Panc1 (cell line): ENCODE measurements around the gene EEF2K. TPM values are rescaled to one million over a fixed set of nuclear protein-coding genes. Genes with fewer than 3 reads are reported as not detected.

ENCODE experiments used
- ATAC-seq: fragments of 200-7000 bp; cut with Tn5 transposase; 2 replicates; pipeline ENCODE4 v1.9.1; 2020; ENCODE audit warnings: mild to moderate bottlenecking, moderate library complexity
- BruUV-seq: library from RNA; stranded (reverse); fragments of 400-500 nt; replicated peaks from 2 replicates; lab custom pipeline; 2021; lab: Mats Ljungman, UMichigan
- CTCF ChIA-PET: fragments of 300-600 bp; sonication (Branson Sonifier 250); formaldehyde crosslinking; loops from one replicate; lab custom pipeline; 2022; ENCODE audit warnings: antibody characterized with exemption; lab: Charles Lee
- POLR2A ChIA-PET: fragments of 300-600 bp; sonication (Branson Sonifier 250); formaldehyde crosslinking; loops from one replicate; lab custom pipeline; 2022; ENCODE audit warnings: antibody characterized with exemption; lab: Charles Lee
- DNase-seq: peaks from one replicate; pipeline ENCODE4 v3.0.0-alpha.2; 2010; ENCODE audit warnings: low read depth, low spot score
- H3K27ac ChIP-seq: 2 replicates; pipeline ENCODE4 v1.5.1; 2011; ENCODE audit warnings: mild to moderate bottlenecking, low read length, inconsistent platforms
- H3K27me3 ChIP-seq: fragments of 200-500 bp; sonication (Bioruptor generic); 2 replicates; pipeline ENCODE4 v1.6.0; 2014; ENCODE audit warnings: low read length, inconsistent platforms; ENCODE audit not compliant: control insufficient read depth, insufficient read depth
- H3K36me3 ChIP-seq: fragments of 200-500 bp; sonication (Bioruptor generic); 2 replicates; pipeline ENCODE4 v1.5.1; 2014; ENCODE audit warnings: inconsistent platforms, mild to moderate bottlenecking, low read length, moderate library complexity; ENCODE audit not compliant: control insufficient read depth, insufficient read depth
- H3K4me1 ChIP-seq: 2 replicates; pipeline ENCODE4 v1.5.1; 2011; ENCODE audit warnings: inconsistent platforms, mild to moderate bottlenecking, low read length, moderate library complexity; ENCODE audit not compliant: control insufficient read depth, insufficient read depth
- H3K4me3 ChIP-seq, 2 experiments: 2 replicates each; pipeline ENCODE4 v1.5.1; 2011 to 2012; ENCODE audit warnings: low read depth in 2 of 2, low read length in 2 of 2, mild to moderate bottlenecking in 2 of 2, inconsistent platforms in 1 of 2, moderate library complexity in 1 of 2
- H3K9me3 ChIP-seq: fragments of 200-500 bp; sonication (Bioruptor generic); 2 replicates; pipeline ENCODE4 v1.5.1; 2014; ENCODE audit warnings: low read depth, mild to moderate bottlenecking, inconsistent platforms, low read length, moderate library complexity; ENCODE audit not compliant: control insufficient read depth, insufficient read depth
- SIN3A ChIP-seq: IDR thresholded peaks from 2 replicates; pipeline ENCODE4 v1.6.1; 2012; ENCODE audit warnings: low read depth, mild to moderate bottlenecking, low read length, moderate library complexity, borderline replicate concordance; ENCODE audit not compliant: insufficient read depth
- TCF7L2 ChIP-seq: IDR thresholded peaks from 2 replicates; pipeline ENCODE4 v1.6.1; 2011; ENCODE audit warnings: mild to moderate bottlenecking, low read depth, low read length, inconsistent platforms
- in situ Hi-C: cut with HindIII; loops from 2 replicates; pipeline ENCODE4 v1.10.0; 2016; ENCODE audit warnings: low sequenced_read_pairs, low pct_unique_long_range_greater_than_20kb
- intact Hi-C: fragments of 100-400 bp; cut with micrococcal nuclease; formaldehyde crosslinking; loops from one replicate; pipeline ENCODE4 v1.10.0; 2022; ENCODE audit not compliant: unreplicated experiment
- total RNA-seq: library from RNA; stranded (reverse); gene quantifications from one replicate; pipeline ENCODE4 v1.2.1, GENCODE V29; 2021; ENCODE audit not compliant: unreplicated experiment
- TF ChIP-seq, protein P1 (sequence below): fragments of 450-650 bp; IDR thresholded peaks from 2 replicates; pipeline ENCODE4 v1.5.1; 2017; ENCODE audit warnings: mild to moderate bottlenecking
- TF ChIP-seq, protein P2 (sequence below), 2 experiments: IDR thresholded peaks; 2 replicates each; pipeline ENCODE4 v1.6.1; 2011 to 2012; ENCODE audit warnings: low read depth in 2 of 2, control low read depth in 1 of 2, low read length in 1 of 2, mild to moderate bottlenecking in 1 of 2, moderate library complexity in 1 of 2; ENCODE audit not compliant: insufficient read depth in 1 of 2

Gene EEF2K
- total RNA-seq, 1 experiment from 2014 or later, result 15.0 TPM

DNA sequence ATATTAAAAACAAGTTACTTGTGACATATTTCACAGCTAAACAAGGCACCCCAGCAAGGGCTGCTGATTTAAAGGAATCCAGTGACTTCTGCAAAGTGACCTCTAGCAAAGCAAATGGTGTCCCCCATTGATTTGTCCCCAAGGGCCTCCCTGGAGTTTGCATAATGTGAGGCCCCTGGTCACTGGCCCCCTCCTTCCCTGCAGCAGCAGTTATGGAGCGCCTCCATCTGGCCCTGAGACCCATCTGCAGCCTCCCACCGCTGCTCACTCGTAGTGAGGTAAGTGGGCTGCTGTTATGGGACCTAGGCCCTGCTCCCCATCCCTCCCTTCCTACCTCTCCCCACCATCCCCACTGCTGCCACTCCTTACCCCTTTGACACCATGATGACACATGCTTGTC, 19.6 kb upstream of the EEF2K start:
- Histone ChIP-seq H3K27me3 (0 out of 2 replicates have a peak, but pooled peaks cover 2% of the 10 kb centered on the region), H3K4me3 (no peak overlapping the region), H3K27ac (no peak overlapping the region), H3K9me3 (no peaks in the 10 kb centered on the region), H3K4me1 (peaks cover 13% of the 10 kb centered on the region), H3K36me3 (no peaks in the 10 kb centered on the region)
- ChIA-PET POLR2A (interaction anchor here (0.6 kb wide), 1 partner anchor 234 kb away, joined by 3 read pairs; no protein-coding TSS in a partner anchor), CTCF (interaction anchor here (0.6 to 1.2 kb wide), 2 partner anchors 178 to 185 kb away, joined by 3 read pairs; no protein-coding TSS in a partner anchor)
- BruUV-seq, result no TSS peak
- intact Hi-C loops, result loop anchor here (5.0 kb wide), 1 partner anchor 89 kb away; no protein-coding TSS in a partner anchor
- in situ Hi-C loops, result loop anchor here (25.0 kb wide), 1 partner anchor 99 kb away; the partner anchor contains the start of gene VWA3A
- no peak for DNase-seq
- ATAC-seq, result no peak
- TF ChIP-seq, protein P1, sequence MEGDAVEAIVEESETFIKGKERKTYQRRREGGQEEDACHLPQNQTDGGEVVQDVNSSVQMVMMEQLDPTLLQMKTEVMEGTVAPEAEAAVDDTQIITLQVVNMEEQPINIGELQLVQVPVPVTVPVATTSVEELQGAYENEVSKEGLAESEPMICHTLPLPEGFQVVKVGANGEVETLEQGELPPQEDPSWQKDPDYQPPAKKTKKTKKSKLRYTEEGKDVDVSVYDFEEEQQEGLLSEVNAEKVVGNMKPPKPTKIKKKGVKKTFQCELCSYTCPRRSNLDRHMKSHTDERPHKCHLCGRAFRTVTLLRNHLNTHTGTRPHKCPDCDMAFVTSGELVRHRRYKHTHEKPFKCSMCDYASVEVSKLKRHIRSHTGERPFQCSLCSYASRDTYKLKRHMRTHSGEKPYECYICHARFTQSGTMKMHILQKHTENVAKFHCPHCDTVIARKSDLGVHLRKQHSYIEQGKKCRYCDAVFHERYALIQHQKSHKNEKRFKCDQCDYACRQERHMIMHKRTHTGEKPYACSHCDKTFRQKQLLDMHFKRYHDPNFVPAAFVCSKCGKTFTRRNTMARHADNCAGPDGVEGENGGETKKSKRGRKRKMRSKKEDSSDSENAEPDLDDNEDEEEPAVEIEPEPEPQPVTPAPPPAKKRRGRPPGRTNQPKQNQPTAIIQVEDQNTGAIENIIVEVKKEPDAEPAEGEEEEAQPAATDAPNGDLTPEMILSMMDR, result peak; percentile 73
- TF ChIP-seq, protein P2, sequence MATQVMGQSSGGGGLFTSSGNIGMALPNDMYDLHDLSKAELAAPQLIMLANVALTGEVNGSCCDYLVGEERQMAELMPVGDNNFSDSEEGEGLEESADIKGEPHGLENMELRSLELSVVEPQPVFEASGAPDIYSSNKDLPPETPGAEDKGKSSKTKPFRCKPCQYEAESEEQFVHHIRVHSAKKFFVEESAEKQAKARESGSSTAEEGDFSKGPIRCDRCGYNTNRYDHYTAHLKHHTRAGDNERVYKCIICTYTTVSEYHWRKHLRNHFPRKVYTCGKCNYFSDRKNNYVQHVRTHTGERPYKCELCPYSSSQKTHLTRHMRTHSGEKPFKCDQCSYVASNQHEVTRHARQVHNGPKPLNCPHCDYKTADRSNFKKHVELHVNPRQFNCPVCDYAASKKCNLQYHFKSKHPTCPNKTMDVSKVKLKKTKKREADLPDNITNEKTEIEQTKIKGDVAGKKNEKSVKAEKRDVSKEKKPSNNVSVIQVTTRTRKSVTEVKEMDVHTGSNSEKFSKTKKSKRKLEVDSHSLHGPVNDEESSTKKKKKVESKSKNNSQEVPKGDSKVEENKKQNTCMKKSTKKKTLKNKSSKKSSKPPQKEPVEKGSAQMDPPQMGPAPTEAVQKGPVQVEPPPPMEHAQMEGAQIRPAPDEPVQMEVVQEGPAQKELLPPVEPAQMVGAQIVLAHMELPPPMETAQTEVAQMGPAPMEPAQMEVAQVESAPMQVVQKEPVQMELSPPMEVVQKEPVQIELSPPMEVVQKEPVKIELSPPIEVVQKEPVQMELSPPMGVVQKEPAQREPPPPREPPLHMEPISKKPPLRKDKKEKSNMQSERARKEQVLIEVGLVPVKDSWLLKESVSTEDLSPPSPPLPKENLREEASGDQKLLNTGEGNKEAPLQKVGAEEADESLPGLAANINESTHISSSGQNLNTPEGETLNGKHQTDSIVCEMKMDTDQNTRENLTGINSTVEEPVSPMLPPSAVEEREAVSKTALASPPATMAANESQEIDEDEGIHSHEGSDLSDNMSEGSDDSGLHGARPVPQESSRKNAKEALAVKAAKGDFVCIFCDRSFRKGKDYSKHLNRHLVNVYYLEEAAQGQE (IDR thresholded peaks at IDR 0.05; ENCODE audit: insufficient read depth in 1 of 2, low read depth in 2 of 2, low read length in 1 of 2), result no peak

DNA sequence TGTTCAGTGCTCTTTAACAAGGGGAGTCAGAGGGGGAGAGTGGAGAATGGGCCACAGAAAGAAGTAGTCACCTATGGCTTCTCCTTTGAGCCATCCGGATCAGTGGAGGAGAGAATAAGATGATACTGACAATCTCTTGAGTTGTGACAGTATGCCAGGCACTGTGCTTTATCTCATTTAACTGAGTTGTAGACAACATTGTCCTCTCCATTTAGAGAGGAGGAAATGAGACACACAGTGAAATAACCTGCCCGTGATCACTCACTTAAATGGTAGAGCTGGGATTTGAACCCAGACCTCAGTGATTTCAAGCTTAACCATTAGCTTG, 17.8 kb upstream of the EEF2K start:
- H3K27ac ChIP-seq, result no peak overlapping the region
- intact Hi-C loops (loop anchor here (2.0 to 5.0 kb wide), 2 partner anchors 91 to 187 kb away; partner anchors contain the start of gene PDZD9), in situ Hi-C loops (loop anchor here (25.0 kb wide), 1 partner anchor 101 kb away; the partner anchor contains the start of gene VWA3A)
- H3K36me3 ChIP-seq, result no peaks in the 10 kb centered on the region
- no peak for DNase-seq
- no peak overlapping the region for H3K4me3 ChIP-seq
- POLR2A ChIA-PET, result interaction anchor here (0.8 kb wide), 1 partner anchor 89 kb away, joined by 3 read pairs; no protein-coding TSS in a partner anchor
- H3K9me3 ChIP-seq, result no peaks in the 10 kb centered on the region
- BruUV-seq, result no TSS peak
- TF ChIP-seq, protein P1, result no peak
- TF ChIP-seq SIN3A (no peak), TCF7L2 (no peak)
- TF ChIP-seq, protein P2 (IDR thresholded peaks at IDR 0.05; ENCODE audit: insufficient read depth in 1 of 2, low read depth in 2 of 2, low read length in 1 of 2), result no peak
- ATAC-seq, result no peak
- peaks cover 26% of the 10 kb centered on the region for H3K4me1 ChIP-seq
- CTCF ChIA-PET, result interaction anchor here (0.5 to 2.8 kb wide), 13 partner anchors 10 to 237 kb away, joined by 3 to 27 read pairs (median 5); no protein-coding TSS in a partner anchor
- no peaks in the 10 kb centered on the region for H3K27me3 ChIP-seq
